NCI-H510A (cell line): ENCODE results near the gene RABGAP1L.
A peak's percentile ranks its signal among the peaks of the same experiment; 100 is the strongest.
"Not testable (repeated sequence)": the region's sequence is repeated elsewhere in the genome, so short reads cannot be mapped to it uniquely, and the experiment has no call there.

Experiments
- DNase-seq: peaks from one replicate; lab custom pipeline; 2025; lab: John Stamatoyannopoulos, UW

Gene RABGAP1L

DNA sequence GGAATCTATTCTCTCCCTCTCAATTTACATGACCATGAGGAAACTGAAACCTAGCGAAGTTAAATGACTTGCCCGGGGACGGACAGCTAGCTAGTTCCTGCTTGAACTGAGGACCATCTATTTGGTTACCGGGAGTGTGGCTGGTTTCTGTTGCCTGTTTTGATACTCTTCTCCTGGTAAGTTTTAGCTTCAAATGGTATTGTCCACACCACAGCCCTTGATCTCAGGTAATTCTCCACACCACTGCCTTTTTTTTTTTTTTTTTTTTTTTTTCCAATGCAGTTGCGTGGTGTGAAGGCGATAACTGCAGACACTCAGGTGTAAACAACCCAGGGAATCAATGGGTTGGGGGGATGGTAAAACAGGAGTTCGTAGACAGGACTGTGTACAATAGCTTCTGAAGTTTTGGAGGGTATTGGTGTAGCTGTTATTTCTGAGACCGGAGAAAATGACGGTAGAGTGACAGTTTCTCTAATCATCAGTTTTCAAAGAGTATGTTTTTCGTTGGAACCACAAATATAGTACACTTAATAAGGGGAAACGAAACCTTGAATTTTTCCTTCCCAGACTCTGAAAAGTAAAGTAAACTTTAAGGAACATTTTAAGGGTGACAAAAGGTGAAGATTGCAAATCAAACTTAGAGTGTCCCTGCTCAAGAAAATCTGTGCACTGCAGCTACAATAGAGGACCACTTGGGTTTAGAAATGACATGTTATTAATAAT lies 715.2 kb downstream of the RABGAP1L start:
- DNase-seq, result peak; percentile 16

GRCh38 chr1:174875306-174875705 lies 716.0 kb downstream of the RABGAP1L start:
- DNase-seq, result peak; percentile 89

DNA sequence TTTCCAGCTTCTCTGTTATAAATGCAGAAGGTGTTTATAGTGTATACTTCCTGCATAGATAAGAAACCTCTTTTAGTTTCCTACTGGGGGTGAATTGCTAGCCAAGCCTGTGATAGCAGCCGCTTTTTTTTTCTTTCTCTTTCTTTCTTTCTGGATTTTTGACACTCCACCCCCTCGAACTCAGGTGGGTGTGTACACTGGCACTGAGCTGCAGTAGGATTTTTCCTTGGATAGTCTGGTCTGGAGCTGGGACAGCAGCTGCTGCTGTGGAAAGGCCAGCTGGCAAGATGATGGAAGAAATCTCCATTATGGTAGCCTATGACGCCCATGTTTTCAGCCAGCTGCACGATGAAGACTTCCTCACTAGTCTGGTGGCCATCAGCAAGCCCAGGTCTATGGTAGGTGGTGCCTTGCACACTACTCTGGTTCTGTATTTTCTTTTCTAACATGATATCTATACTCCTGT lies 717.9 kb downstream of the RABGAP1L start:
- peak; percentile 77 for DNase-seq

DNA sequence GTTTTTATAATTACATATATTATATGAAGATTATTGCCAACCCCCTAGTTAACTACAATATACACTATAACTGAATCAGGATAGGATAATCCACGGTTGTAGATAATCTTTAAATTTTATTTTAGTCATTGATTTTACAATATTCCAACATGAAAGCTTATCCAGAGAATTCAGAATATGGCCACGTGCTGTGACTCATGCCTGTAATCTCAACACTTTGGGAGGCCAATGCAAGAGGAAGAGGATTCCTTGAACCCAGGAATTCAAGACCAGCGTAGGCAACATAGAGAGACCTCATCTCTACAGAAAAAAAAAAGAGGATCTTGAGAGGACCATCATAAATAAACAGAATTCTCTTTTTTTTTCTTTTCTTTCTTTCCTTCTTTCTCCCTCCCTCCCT lies 720.9 kb downstream of the RABGAP1L start:
- no peak for DNase-seq

GRCh38 chr1:174883409-174883808 lies 724.1 kb downstream of the RABGAP1L start:
- no peak for DNase-seq

GRCh38 chr1:174884038-174884437 lies 724.7 kb downstream of the RABGAP1L start:
- no peak for DNase-seq

DNA sequence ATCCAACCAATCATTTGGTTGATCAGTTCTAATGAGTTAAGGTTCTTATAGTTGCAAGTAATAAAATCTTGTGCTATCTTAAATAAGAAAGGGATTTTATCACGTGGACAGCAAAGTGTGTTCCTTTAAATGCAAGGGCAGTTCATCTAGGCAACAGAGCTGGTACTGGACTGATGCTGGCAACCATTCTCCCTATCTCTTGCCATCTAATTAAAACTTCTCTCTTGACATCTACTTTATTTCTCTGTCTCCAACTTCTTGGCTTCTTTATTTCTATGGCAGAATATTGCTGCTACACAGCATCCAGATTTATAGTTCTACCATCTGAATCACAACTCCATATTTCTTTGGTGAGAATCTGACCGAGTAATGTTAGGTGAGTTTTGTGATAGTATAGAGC lies 725.2 kb downstream of the RABGAP1L start:
- DNase-seq, result no peak

DNA sequence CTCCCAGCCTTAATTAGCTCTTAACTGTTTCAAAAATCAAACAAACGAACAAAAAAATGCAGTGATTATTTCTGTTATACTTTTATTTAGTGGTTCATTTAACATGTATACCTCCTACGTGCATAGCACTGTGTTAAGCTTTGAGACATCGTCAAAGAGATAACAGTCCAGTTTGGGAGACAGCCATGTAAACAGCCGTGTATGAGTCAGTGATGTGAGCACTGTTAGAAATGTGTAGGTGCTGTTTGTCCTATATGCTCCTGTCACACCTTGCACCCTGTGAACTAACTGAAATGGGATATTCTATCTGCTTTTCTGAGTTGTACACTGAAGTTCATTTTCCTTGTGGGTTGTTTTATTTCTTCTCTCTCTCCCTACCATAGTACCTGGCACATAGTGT lies 730.7 kb downstream of the RABGAP1L start:
- no peak for DNase-seq

- no peak for DNase-seq
Observed at GRCh38 chr1:174892016-174892415, 732.7 kb downstream of the RABGAP1L start.

GRCh38 chr1:174894117-174894762 lies 734.9 kb downstream of the RABGAP1L start:
- DNase-seq, result no peak

DNA sequence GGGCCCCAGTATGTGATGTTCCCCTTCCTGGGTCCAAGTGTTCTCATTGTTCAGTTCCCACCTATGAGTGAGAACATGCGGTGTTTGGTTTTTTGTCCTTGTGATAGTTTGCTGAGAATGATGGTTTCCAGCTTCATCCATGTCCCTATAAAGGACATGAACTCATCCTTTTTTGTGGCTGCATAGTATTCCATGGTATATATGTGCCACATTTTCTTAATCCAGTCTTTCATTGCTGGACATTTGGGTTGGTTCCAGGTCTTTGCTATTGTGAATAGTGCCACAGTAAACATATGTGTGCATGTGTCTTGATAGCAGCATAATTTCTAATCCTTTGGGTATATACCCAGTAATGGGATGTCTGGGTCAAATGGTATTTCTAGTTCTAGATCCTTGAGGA lies 736.3 kb downstream of the RABGAP1L start:
- not testable (repeated sequence) for DNase-seq

DNA sequence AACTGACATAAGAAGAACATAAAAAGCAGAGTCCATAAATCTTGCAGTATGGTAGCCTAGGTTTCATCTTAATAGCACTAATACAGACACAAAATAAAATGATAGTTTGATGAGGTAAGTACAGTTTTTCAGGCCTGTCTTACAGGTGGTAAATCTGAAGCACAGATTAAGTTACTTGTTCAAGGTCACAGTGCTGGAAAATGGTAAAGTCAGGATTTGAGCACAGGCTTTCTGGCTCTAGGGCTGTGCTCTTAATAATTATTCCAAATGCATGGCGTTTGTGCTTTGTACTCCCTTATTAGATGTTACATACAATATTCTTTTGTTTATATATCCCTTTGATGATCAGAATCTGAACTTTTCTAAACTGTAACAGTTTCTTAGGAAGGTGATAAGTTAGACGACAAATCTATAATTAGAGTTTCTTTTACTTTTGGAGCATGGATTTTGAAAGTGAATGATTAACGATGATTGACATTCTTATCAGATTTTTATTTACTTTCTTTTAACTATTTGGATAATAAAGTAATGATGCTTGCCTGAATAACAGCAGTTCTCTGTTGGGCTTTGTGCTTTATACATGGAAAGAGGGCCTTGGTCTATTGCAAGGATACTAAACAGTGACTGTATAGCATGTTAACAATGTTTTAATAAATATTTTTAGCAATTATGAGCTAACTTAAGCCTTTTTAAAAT lies 738.9 kb downstream of the RABGAP1L start:
- no peak for DNase-seq

DNA sequence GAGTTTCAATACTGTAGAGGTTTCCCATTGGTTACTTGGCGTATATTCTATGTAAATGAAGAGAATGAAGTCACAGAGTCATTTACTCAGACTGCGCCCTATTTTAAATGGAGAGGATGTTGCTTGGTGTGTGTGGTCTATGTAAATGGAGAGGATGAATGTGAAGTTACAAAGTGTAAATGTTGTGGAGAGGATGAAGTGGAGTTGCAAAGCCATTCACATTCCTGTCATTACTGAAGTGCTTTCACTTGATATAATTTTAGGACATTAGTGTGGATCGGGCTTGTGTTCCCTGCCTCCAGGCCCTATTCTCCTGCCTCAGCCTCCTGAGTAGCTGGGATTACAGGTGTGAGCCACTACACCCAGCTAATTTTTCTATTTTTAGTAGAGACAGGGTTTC lies 741.0 kb downstream of the RABGAP1L start:
- DNase-seq, result no peak

GRCh38 chr1:174902531-174903099 lies 743.3 kb downstream of the RABGAP1L start:
- no peak for DNase-seq

GRCh38 chr1:174911606-174912005 lies 752.3 kb downstream of the RABGAP1L start:
- DNase-seq, result no peak

- DNase-seq, result no peak
Observed at GRCh38 chr1:174912264-174912663, 752.9 kb downstream of the RABGAP1L start.

- no peak for DNase-seq
Observed at GRCh38 chr1:174913225-174913903, 754.0 kb downstream of the RABGAP1L start.

GRCh38 chr1:174914991-174915390 lies 755.7 kb downstream of the RABGAP1L start:
- DNase-seq, result no peak

- no peak for DNase-seq
Observed at GRCh38 chr1:174916846-174917245, 757.5 kb downstream of the RABGAP1L start.

DNA sequence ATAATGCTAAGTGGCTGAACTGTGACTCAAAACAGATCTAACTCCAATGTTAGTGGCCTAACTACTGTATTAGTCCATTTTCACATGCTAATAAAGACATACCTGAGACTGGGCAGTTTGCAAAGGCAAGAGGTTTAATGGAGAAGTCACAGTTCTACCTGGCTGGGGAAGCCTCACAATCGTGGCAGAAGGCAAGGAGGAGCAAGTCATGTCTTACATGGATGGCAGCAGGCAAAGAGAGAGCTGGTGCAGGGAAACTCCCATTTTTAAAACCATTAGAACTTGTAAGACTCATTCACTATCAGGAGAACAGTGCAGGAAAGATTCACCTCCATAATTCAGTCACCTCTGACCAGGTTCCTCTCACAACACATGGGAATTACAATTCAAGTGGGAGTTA lies 760.8 kb downstream of the RABGAP1L start:
- DNase-seq, result no peak

DNA sequence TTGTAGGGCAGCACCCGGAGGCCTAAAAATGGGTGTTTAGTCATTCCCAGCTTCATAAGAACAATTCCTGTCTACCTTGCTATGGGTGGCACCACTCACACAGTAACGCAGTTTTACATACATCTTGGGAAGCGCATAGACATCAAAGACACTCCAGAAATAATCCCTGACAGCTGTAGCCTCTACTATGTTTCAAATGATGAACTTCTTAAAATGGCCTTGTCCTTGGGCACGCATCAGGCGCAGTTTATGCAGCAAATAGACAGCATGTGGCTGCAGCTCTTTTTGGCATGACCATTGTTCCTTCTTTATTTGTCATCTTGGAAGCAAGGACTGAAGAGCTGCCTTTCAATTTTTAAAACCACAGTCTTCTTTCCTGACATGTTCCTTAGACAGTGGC lies 762.8 kb downstream of the RABGAP1L start:
- no peak for DNase-seq

GRCh38 chr1:174923820-174924219 lies 764.5 kb downstream of the RABGAP1L start:
- DNase-seq, result no peak
